Measurements from ENCODE around the gene ST6GALNAC2. TPM values are rescaled to one million over a fixed set of nuclear protein-coding genes. Genes with fewer than 3 reads are reported as not detected.
A peak's percentile ranks its signal among the peaks of the same experiment; 100 is the strongest.

The ST6GALNAC2 gene
- total RNA-seq, 1 donor from 2014 or later = 0.62 TPM

GRCh38 chr17:76548378-76549214, 37.1 kb downstream of the ST6GALNAC2 start:
- no peaks in the 10 kb centered on the region for H3K36me3 Mint-ChIP-seq (ENCODE audit: insufficient read depth)
- H3K9me3 Mint-ChIP-seq (ENCODE audit: low read depth) = no peaks in the 10 kb centered on the region
- no peak overlapping the region for H3K4me3 Mint-ChIP-seq (ENCODE audit: low read depth)
- H3K27me3 Mint-ChIP-seq = peaks cover 16% of the 10 kb centered on the region
- no peak overlapping the region for H3K27ac Mint-ChIP-seq
- H3K4me1 Mint-ChIP-seq (ENCODE audit: low read depth) = peaks cover 18% of the 10 kb centered on the region
- no peak for DNase-seq (ENCODE audit: low spot score, unreplicated experiment)
- no peak for TF ChIP-seq CTCF (IDR thresholded peaks at IDR 0.05; ENCODE audit: unreplicated experiment)

DNA sequence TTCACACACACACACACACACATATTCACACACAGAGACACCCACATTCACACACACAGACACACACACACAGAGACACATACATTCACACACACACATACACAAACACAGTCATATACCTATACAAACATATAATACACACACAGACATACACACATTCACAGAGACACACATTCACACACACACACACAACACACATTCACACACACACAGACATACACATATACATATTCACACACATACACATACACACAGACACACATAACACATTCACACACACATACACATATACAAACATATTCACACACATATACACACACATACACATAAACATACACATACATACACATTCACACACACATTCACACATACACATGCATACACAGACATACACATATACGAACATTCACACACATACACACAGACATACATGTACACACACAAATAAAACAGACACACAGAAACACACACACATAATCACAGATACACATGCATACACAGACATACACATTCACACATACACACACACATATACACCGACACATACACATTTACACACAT, 37.9 kb downstream of the ST6GALNAC2 start:
- H3K27me3 Mint-ChIP-seq = peaks cover 25% of the 10 kb centered on the region
- H3K4me1 Mint-ChIP-seq (ENCODE audit: low read depth) = peaks cover 18% of the 10 kb centered on the region
- no peaks in the 10 kb centered on the region for H3K9me3 Mint-ChIP-seq (ENCODE audit: low read depth)
- no peaks in the 10 kb centered on the region for H3K36me3 Mint-ChIP-seq (ENCODE audit: insufficient read depth)
- H3K4me3 Mint-ChIP-seq (ENCODE audit: low read depth) = no peak overlapping the region
- TF ChIP-seq CTCF (IDR thresholded peaks at IDR 0.05; ENCODE audit: unreplicated experiment) = no peak
- DNase-seq (ENCODE audit: low spot score, unreplicated experiment) = no peak
- H3K27ac Mint-ChIP-seq = no peak overlapping the region

- no peak overlapping the region for H3K27ac Mint-ChIP-seq
- peak; percentile 48 for DNase-seq (ENCODE audit: low spot score, unreplicated experiment)
Measured at GRCh38 chr17:76547183-76547641, 38.4 kb downstream of the ST6GALNAC2 start.

DNA sequence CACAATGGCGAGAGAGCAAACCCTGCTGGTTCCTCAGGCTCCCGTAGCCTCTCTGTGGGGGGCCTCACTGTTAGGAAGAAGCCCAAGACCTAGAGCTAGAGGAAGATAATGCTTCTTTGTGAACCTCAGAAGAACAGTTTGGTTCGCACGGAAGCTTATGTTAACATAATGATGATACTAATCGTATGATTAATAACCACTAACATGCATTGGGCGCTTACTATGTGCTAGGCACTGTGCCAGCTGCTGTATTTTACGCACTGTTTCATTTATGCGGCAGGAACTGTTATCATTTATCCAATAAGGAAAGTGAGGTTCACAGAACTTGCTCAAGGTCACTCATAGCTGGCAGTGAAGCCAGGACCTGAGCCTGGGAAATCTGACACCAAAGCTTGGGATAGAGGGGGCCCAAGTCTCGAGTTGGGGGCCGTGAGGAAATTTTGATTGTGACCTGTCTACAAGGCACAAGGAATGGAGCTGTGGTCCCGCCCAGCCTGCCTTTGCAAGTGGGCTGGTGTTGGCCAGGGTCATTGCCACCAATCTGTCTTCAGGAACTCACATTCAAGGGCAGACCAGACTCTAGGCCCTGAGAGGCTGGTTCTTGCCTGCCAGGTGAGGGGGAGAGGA, 39.0 kb downstream of the ST6GALNAC2 start:
- peaks cover 18% of the 10 kb centered on the region for H3K4me1 Mint-ChIP-seq (ENCODE audit: low read depth)
- no peak for DNase-seq (ENCODE audit: low spot score, unreplicated experiment)
- H3K27ac Mint-ChIP-seq = no peak overlapping the region
- peaks cover 36% of the 10 kb centered on the region for H3K27me3 Mint-ChIP-seq
- no peaks in the 10 kb centered on the region for H3K9me3 Mint-ChIP-seq (ENCODE audit: low read depth)
- H3K36me3 Mint-ChIP-seq (ENCODE audit: insufficient read depth) = no peaks in the 10 kb centered on the region
- no peak overlapping the region for H3K4me3 Mint-ChIP-seq (ENCODE audit: low read depth)
- TF ChIP-seq CTCF (IDR thresholded peaks at IDR 0.05; ENCODE audit: unreplicated experiment) = no peak

More at GRCh38 chr17:76547183-76547641, 38.4 kb downstream of the ST6GALNAC2 start:
- H3K27me3 Mint-ChIP-seq = peaks cover 30% of the 10 kb centered on the region
- H3K4me1 Mint-ChIP-seq (ENCODE audit: low read depth) = peaks cover 18% of the 10 kb centered on the region
- H3K9me3 Mint-ChIP-seq (ENCODE audit: low read depth) = no peaks in the 10 kb centered on the region
- no peaks in the 10 kb centered on the region for H3K36me3 Mint-ChIP-seq (ENCODE audit: insufficient read depth)
- TF ChIP-seq CTCF (IDR thresholded peaks at IDR 0.05; ENCODE audit: unreplicated experiment) = peak; percentile 68
- H3K4me3 Mint-ChIP-seq (ENCODE audit: low read depth) = no peak overlapping the region

DNA sequence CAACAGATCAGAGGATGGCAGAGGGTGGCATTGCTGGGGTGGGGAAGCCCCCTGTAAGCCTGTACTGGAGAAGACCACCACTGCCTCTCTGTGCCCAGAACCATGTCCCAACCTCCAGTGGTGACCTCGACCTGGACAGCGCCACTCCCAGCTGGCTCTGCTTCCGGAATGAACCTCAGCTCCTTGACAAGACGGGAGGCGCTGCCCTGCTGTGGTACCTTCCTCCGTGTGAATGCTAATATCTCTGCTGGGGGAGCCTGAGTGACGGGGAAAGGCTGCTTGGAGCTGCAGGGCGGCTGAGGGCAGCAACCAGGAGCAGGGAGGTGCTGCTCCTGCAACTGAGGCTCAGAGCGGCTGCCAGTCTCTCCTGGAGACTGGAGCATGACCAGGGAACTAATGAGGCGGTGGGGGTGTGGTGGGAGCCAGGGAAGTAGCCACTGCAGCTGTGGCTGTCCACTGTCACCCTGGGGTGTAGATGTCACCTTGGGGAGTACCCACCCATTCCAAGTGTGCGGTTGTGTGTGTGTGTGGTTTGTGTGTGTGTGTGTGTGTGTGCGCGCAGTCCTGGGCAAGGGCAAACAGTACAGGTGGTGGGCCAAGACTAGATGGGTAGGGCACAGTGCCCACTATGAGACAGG, 39.6 kb downstream of the ST6GALNAC2 start:
- TF ChIP-seq CTCF (IDR thresholded peaks at IDR 0.05; ENCODE audit: unreplicated experiment) = no peak
- Mint-ChIP-seq H3K4me3 (ENCODE audit: low read depth) (no peak overlapping the region), H3K4me1 (ENCODE audit: low read depth) (peaks cover 17% of the 10 kb centered on the region), H3K36me3 (ENCODE audit: insufficient read depth) (no peaks in the 10 kb centered on the region), H3K9me3 (ENCODE audit: low read depth) (no peaks in the 10 kb centered on the region), H3K27ac (no peak overlapping the region), H3K27me3 (peaks cover 37% of the 10 kb centered on the region)
- no peak for DNase-seq (ENCODE audit: low spot score, unreplicated experiment)

Data from progenitor cell of endocrine pancreas (in vitro differentiated cells).